CD4-positive, alpha-beta memory T cell (primary cell): ENCODE measurements around the gene SGK1. TPM values are rescaled to one million over a fixed set of nuclear protein-coding genes. Genes with fewer than 3 reads are reported as not detected.

Experiments
- CTCF ChIA-PET: fragments of 350-600 bp; sonication (Branson Sonifier 250); formaldehyde crosslinking; loops from one replicate; lab custom pipeline; 2021; ENCODE audit warnings: inconsistent platforms; ENCODE audit not compliant: partially characterized antibody; lab: Charles Lee
- POLR2A ChIA-PET: fragments of 350-600 bp; sonication (Branson Sonifier 250); formaldehyde crosslinking; loops from one replicate; lab custom pipeline; 2021; ENCODE audit not compliant: partially characterized antibody; lab: Charles Lee
- DNase-seq, 5 donors: peaks; one replicate each; pipeline versions ENCODE4 v3.0.0 to v3.0.0-alpha.2; 2020 to 2022; ENCODE audit warnings: mixed read lengths in 1 of 5
- H3K27ac ChIP-seq: one replicate; pipeline ENCODE4 v1.7.0; 2013; ENCODE audit warnings: low read depth, low read length
- H3K27me3 ChIP-seq: 2 replicates; pipeline ENCODE4 v1.7.0; 2013; ENCODE audit warnings: mild to moderate bottlenecking, low read length, moderate library complexity; ENCODE audit not compliant: insufficient read depth
- H3K36me3 ChIP-seq: 2 replicates; pipeline ENCODE4 v1.7.0; 2013; ENCODE audit warnings: mild to moderate bottlenecking, low read length, moderate library complexity; ENCODE audit not compliant: insufficient read depth
- H3K4me1 ChIP-seq: 2 replicates; pipeline ENCODE4 v1.7.0; 2013; ENCODE audit warnings: mild to moderate bottlenecking, low read length, moderate library complexity; ENCODE audit not compliant: insufficient read depth
- H3K4me3 ChIP-seq, 2 donors: one replicate each; pipeline ENCODE4 v1.7.0; 2013; ENCODE audit warnings: low read length in 2 of 2, mild to moderate bottlenecking in 1 of 2
- H3K9me3 ChIP-seq, 2 donors: one replicate each; pipeline ENCODE4 v1.7.0; 2013; ENCODE audit warnings: low read length in 2 of 2, control low read depth in 1 of 2; ENCODE audit not compliant: control insufficient read depth in 1 of 2
- H3K27ac Mint-ChIP-seq, 7 donors: one replicate each; pipeline ENCODE4 v1.8.0; 2020 to 2021; ENCODE audit warnings: mixed read lengths in 7 of 7, mild to moderate bottlenecking in 6 of 7, inconsistent platforms in 3 of 7, moderate library complexity in 3 of 7
- H3K27me3 Mint-ChIP-seq, 2 donors: one replicate each; pipeline ENCODE4 v1.8.0; 2020 to 2021; ENCODE audit warnings: mixed read lengths in 2 of 2
- H3K36me3 Mint-ChIP-seq, 2 donors: one replicate each; pipeline ENCODE4 v1.8.0; 2020 to 2021; ENCODE audit warnings: mixed read lengths in 2 of 2, inconsistent platforms in 1 of 2, mild to moderate bottlenecking in 1 of 2
- H3K4me1 Mint-ChIP-seq, 4 donors: one replicate each; pipeline ENCODE4 v1.8.0; 2020 to 2021; ENCODE audit warnings: mixed read lengths in 4 of 4, mild to moderate bottlenecking in 1 of 4
- H3K4me3 Mint-ChIP-seq, 8 donors: one replicate each; pipeline ENCODE4 v1.8.0; 2020 to 2021; ENCODE audit warnings: mixed read lengths in 8 of 8, mild to moderate bottlenecking in 7 of 8, moderate library complexity in 6 of 8, inconsistent platforms in 3 of 8
- H3K9me3 Mint-ChIP-seq, 8 donors: one replicate each; pipeline ENCODE4 v1.8.0; 2020 to 2021; ENCODE audit warnings: mixed read lengths in 8 of 8, mild to moderate bottlenecking in 5 of 8, inconsistent platforms in 3 of 8, moderate library complexity in 1 of 8
- intact Hi-C: fragments of 100-400 bp; cut with micrococcal nuclease; formaldehyde crosslinking; loops from one replicate; pipeline ENCODE4 v1.15.1; 2023
- polyA plus RNA-seq, 2 donors: library from polyadenylated mRNA; unstranded; fragments of 300-500 nt; fragmentation: Illumina TruSeq; gene quantifications; one replicate each; pipeline ENCODE4 v1.2.3, GENCODE V29; 2021
- total RNA-seq, 2 experiments: library from RNA; stranded (reverse); gene quantifications; one replicate each; pipeline ENCODE4 v1.2.3, GENCODE V29; 2021

The SGK1 gene
- total and polyA plus RNA-seq, 4 experiments from 2014 or later, result 5.8 to 46.9 (median 15.1) TPM

DNA sequence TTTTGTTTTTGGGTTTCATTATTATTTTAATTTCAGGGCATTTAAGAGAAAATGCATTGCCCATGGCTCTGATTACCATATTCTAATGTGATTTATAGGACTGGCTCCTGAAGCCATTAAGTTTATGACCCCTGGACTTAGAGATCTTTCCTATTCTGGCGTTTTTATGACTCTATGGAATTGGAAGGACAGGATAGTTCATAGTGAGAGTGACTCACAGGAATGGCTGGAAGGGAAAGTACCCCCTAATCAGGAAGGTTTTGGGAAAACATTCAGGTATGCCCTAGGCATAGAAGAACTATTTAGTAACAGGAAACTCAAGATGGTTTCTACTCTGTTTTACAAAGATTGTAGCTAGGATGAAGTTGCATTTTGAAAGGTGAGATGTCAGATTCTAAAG is 156.9 kb downstream of the SGK1 start:
- Mint-ChIP-seq H3K4me3 (no peak overlapping the region), H3K9me3 (no peaks in the 10 kb centered on the region), H3K27me3 (no peaks in the 10 kb centered on the region), H3K27ac (no peak overlapping the region), H3K36me3 (no peaks in the 10 kb centered on the region), H3K4me1 (no peaks in the 10 kb centered on the region)
- CTCF ChIA-PET, result interaction anchor here (0.9 to 2.6 kb wide), 3 partner anchors 37 to 779 kb away, joined by 3 to 11 read pairs (median 4); no protein-coding TSS in a partner anchor
- H3K4me1 ChIP-seq, result no peaks in the 10 kb centered on the region
- no peak for DNase-seq
- no peaks in the 10 kb centered on the region for H3K9me3 ChIP-seq
- intact Hi-C loops, result no loop called here
- POLR2A ChIA-PET, result no interaction called here
- no peaks in the 10 kb centered on the region for H3K27me3 ChIP-seq
- no peaks in the 10 kb centered on the region for H3K36me3 ChIP-seq
- H3K4me3 ChIP-seq, result no peak overlapping the region
- no peak overlapping the region for H3K27ac ChIP-seq

DNA sequence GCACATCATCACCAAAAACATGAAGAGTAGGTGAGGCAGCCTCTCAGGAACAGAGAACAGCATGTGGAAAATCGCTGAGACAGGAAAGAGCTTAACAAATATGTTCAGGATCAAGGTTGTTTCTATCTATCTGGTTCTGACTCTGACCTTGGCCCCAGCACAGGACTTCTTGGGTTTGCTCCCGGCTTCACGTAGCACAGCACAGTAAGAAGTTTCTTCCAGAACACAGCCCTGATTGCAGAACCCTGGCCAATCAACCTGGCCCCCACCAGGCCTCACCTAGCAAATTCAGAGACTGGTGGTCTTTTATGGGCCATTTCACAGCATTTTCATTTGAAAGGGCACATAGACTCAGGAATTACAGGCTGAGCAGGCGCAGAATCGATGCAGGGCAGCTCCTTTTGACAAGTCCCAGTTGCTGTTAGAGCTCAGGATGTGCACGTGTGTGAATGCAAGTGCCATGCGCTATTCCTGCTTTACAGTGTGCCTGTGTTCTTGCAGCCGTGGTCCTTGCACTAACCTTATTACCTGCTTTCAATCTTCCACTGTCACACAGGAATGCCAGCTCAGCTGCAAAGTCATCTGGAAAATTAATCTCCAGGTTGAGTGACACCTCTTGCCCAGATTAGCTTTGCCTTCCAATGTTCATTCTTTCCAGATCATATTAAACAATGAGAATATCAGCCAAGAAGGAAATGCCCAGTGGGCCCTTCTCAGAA is 165.0 kb downstream of the SGK1 start:
- no peaks in the 10 kb centered on the region for H3K36me3 ChIP-seq
- Mint-ChIP-seq H3K4me1 (no peaks in the 10 kb centered on the region), H3K9me3 (no peaks in the 10 kb centered on the region), H3K36me3 (no peaks in the 10 kb centered on the region), H3K4me3 (no peak overlapping the region), H3K27ac (no peak overlapping the region), H3K27me3 (peaks cover 0 to 7% of the 10 kb centered on the region in 2 donors)
- H3K4me3 ChIP-seq, result no peak overlapping the region
- ChIA-PET POLR2A (no interaction called here), CTCF (interaction anchor here (0.7 to 3.2 kb wide), 10 partner anchors 9 to 788 kb away, joined by 3 to 27 read pairs (median 4); no protein-coding TSS in a partner anchor)
- no peaks in the 10 kb centered on the region for H3K9me3 ChIP-seq
- H3K27ac ChIP-seq, result no peak overlapping the region
- no peak for DNase-seq
- no peaks in the 10 kb centered on the region for H3K4me1 ChIP-seq
- H3K27me3 ChIP-seq, result no peaks in the 10 kb centered on the region
- intact Hi-C loops, result no loop called here

DNA sequence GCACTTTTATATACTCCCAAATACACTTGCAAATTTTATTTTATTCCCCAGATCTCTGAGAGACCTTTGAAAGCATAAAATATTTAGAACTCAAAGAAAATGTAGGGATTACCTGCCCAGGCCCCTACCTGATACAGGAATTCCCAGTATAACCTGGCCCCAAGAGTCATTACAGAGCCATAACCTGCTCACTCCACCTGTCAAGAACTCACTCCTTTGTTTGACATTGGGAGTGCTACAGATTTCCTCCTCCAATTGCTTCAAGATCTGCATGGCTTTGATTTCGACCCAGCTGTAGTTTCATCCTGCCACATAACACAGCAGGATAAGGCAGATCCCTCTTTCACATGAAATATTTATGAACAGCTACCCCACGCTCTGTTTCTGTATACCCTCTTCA is 169.3 kb downstream of the SGK1 start:
- CTCF ChIA-PET, result interaction anchor here (1.0 to 2.5 kb wide), 6 partner anchors 8 to 791 kb away, joined by 3 to 10 read pairs (median 8); no protein-coding TSS in a partner anchor
- no peak overlapping the region for H3K4me3 ChIP-seq
- H3K27me3 ChIP-seq, result no peaks in the 10 kb centered on the region
- POLR2A ChIA-PET, result no interaction called here
- H3K9me3 Mint-ChIP-seq, result no peaks in the 10 kb centered on the region
- intact Hi-C loops, result no loop called here
- H3K36me3 Mint-ChIP-seq, result no peaks in the 10 kb centered on the region
- no peaks in the 10 kb centered on the region for H3K9me3 ChIP-seq
- peaks cover 0 to 7% of the 10 kb centered on the region in 2 donors for H3K27me3 Mint-ChIP-seq
- H3K27ac ChIP-seq, result no peak overlapping the region
- no peaks in the 10 kb centered on the region for H3K4me1 Mint-ChIP-seq
- H3K27ac Mint-ChIP-seq, result peak overlapping the region in 1 of 7 donors; percentile 10
- no peaks in the 10 kb centered on the region for H3K4me1 ChIP-seq
- no peak overlapping the region for H3K4me3 Mint-ChIP-seq
- no peak for DNase-seq
- H3K36me3 ChIP-seq, result no peaks in the 10 kb centered on the region

DNA sequence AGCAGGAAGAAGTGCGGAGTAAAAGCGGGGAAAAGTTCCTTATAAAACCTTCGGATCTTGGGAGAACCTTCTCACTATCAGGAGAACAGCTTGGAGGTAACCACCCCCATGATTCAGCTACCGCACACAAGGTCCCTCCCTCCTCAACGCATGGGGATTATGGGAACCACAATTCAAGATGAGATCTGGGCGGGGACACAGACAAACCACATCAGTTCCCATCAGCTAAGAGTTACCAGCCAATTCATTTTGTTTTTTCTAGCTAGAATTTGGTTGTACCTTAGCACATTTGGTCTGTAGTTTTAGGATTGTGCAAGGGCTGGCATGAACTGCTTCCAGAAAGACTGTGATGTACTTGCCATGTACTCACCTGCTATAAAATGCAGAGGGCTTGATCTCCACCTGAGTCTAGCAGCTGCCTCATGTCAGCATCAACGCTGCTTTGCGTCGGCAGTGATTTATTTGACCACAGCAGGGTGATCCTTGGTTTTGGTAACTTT is 170.8 kb downstream of the SGK1 start:
- no peak overlapping the region for H3K27ac Mint-ChIP-seq
- CTCF ChIA-PET, result interaction anchor here (1.5 to 2.0 kb wide), 2 partner anchors 9 to 19 kb away, joined by 3 to 10 read pairs; no protein-coding TSS in a partner anchor

DNA sequence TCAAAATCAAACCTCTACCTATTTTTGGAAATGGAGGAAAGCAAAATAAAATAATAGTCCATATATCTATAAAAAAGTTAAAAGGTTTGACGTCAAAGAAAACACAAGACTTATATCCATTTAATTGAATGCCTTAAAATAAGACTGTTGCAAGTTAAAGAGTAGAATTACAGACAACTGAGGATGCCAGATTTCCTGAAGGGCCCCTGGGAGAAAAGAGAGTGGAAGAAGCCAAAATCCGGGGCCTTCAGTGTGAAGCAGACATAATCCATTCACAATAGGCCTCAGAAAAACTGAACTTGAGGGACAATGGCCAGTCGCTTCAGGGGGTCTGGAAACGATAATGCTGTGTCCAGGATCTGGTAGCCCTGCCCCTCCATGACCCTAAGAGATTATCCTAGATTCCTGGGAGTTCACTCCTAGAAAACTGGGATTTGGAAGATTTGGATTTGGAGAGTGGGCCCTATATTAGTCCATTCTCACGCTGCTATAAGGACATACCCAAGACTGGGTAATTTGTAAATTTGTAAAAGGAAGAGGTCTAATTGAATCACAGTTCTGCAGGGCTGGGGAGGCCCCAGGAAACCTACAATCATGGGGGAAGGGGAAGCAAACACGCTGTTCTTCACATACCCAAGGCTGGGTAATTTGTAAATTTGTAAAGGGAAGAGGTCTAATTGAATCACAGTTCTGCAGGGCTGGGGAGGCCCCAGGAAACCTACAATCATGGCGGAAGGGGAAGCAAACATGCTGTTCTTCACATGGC is 171.5 kb downstream of the SGK1 start:
- ChIA-PET POLR2A (no interaction called here), CTCF (interaction anchor here (1.5 to 2.0 kb wide), 4 partner anchors 10 to 794 kb away, joined by 3 to 10 read pairs (median 8); no protein-coding TSS in a partner anchor)
- Mint-ChIP-seq H3K27ac (no peak overlapping the region), H3K27me3 (peaks cover 0 to 7% of the 10 kb centered on the region in 2 donors), H3K4me3 (peak overlapping the region in 1 of 8 donors; percentile 12), H3K36me3 (no peaks in the 10 kb centered on the region), H3K9me3 (no peaks in the 10 kb centered on the region), H3K4me1 (no peaks in the 10 kb centered on the region)
- Histone ChIP-seq H3K27me3 (no peaks in the 10 kb centered on the region), H3K4me1 (no peaks in the 10 kb centered on the region), H3K36me3 (no peaks in the 10 kb centered on the region), H3K9me3 (no peaks in the 10 kb centered on the region), H3K4me3 (no peak overlapping the region), H3K27ac (no peak overlapping the region)
- intact Hi-C loops, result no loop called here
- DNase-seq, result no peak

More for the DNA sequence above, 170.8 kb downstream of the SGK1 start:
- POLR2A ChIA-PET, result no interaction called here
- Histone ChIP-seq H3K9me3 (no peaks in the 10 kb centered on the region), H3K27ac (no peak overlapping the region), H3K36me3 (no peaks in the 10 kb centered on the region), H3K4me3 (no peak overlapping the region), H3K4me1 (no peaks in the 10 kb centered on the region), H3K27me3 (no peaks in the 10 kb centered on the region)
- Mint-ChIP-seq H3K4me1 (no peaks in the 10 kb centered on the region), H3K36me3 (no peaks in the 10 kb centered on the region), H3K9me3 (no peaks in the 10 kb centered on the region), H3K4me3 (no peak overlapping the region), H3K27me3 (peaks cover 0 to 7% of the 10 kb centered on the region in 2 donors)
- no peak for DNase-seq
- intact Hi-C loops, result no loop called here

DNA sequence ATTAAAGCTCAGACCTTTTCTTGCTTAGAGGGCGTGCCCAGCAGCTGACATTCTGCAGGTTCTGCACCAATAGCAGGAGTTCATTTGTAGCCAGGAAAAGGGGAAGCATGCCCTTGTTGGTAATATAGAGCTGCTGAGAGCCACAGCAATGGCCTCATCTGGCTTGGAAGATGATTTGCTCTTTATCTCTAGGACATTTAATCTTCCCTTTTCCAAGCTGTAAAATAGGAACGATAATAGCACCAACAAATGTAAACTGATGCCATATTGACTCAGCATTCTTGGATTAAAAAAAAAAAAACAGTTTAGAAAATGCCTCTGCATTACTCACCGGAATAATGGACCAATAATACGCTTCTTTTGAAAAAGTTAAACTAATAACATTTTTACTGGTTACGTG is 172.1 kb downstream of the SGK1 start:
- no peaks in the 10 kb centered on the region for H3K27me3 ChIP-seq
- H3K9me3 ChIP-seq, result no peaks in the 10 kb centered on the region
- intact Hi-C loops, result no loop called here
- no peak overlapping the region for H3K27ac ChIP-seq
- Mint-ChIP-seq H3K27ac (no peak overlapping the region), H3K27me3 (peaks cover 0 to 4% of the 10 kb centered on the region in 2 donors), H3K4me3 (no peak overlapping the region), H3K4me1 (no peaks in the 10 kb centered on the region), H3K9me3 (no peaks in the 10 kb centered on the region), H3K36me3 (no peaks in the 10 kb centered on the region)
- CTCF ChIA-PET, result interaction anchor here (0.7 to 2.7 kb wide), 8 partner anchors 9 to 795 kb away, joined by 3 to 16 read pairs (median 6); no protein-coding TSS in a partner anchor
- DNase-seq, result no peak
- POLR2A ChIA-PET, result no interaction called here
- H3K4me3 ChIP-seq, result no peak overlapping the region
- no peaks in the 10 kb centered on the region for H3K4me1 ChIP-seq
- H3K36me3 ChIP-seq, result no peaks in the 10 kb centered on the region
